Subcutaneous abdominal adipose tissue (tissue), 5 donors: ENCODE data around the gene POLG2.
"Not testable (repeated sequence)": the region's sequence is repeated elsewhere in the genome, so short reads cannot be mapped to it uniquely, and the experiment has no call there.

Experiments used
- H3K27ac ChIP-seq: one replicate; pipeline ENCODE4 v1.7.0; 2013; ENCODE audit warnings: low read depth, mild to moderate bottlenecking, inconsistent platforms, low read length, moderate library complexity
- H3K27me3 ChIP-seq, 5 donors: one replicate each; pipeline ENCODE4 v1.7.0; 2013; ENCODE audit warnings: low read length in 5 of 5, inconsistent platforms in 1 of 5; ENCODE audit not compliant: control insufficient read depth in 5 of 5, insufficient read depth in 4 of 5
- H3K36me3 ChIP-seq, 5 donors: one replicate each; pipeline ENCODE4 v1.7.0; 2013; ENCODE audit warnings: low read length in 5 of 5; ENCODE audit not compliant: control insufficient read depth in 5 of 5, insufficient read depth in 5 of 5
- H3K4me1 ChIP-seq, 5 donors: one replicate each; pipeline ENCODE4 v1.7.0; 2013; ENCODE audit warnings: low read length in 5 of 5, mild to moderate bottlenecking in 3 of 5, moderate library complexity in 1 of 5; ENCODE audit not compliant: control insufficient read depth in 5 of 5, insufficient read depth in 5 of 5
- H3K4me3 ChIP-seq, 5 donors: one replicate each; pipeline ENCODE4 v1.7.0; 2013; ENCODE audit warnings: low read length in 5 of 5, low read depth in 1 of 5
- H3K9ac ChIP-seq, 5 donors: one replicate each; pipeline ENCODE4 v1.7.0; 2013; ENCODE audit warnings: low read length in 5 of 5, mild to moderate bottlenecking in 4 of 5, moderate library complexity in 3 of 5
- H3K9me3 ChIP-seq, 5 donors: one replicate each; pipeline ENCODE4 v1.7.0; 2013; ENCODE audit warnings: low read length in 5 of 5; ENCODE audit not compliant: control insufficient read depth in 5 of 5
- donor health status: healthy.
- donor health status: healthy.
- donor health status: healthy.
- donor health status: healthy.
- donor health status: healthy.

Gene POLG2

DNA sequence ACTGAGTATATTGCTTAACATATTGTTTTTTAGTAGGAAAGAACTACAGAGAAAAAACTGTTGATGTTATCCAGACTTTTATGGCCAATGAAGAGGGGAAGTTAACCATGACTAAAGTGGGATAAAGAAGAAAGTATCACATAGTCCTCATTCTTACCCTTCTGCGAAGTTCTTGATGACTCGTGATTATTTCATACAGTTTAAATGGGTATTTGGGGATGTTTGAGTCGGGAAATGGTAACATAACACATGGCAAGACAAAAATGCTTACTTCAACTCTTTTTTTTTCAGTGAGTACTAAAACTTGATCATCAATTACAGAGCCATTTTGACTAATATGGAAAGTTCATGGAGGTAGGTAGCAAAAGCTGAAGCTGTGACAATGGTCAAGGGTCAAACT is 4.9 kb downstream of the POLG2 start:
- H3K36me3 ChIP-seq, result peaks cover 6 to 28% (median 18%) of the 10 kb centered on the region in 5 donors
- H3K4me3 ChIP-seq, result no peak overlapping the region
- H3K27me3 ChIP-seq, result no peaks in the 10 kb centered on the region
- no peak overlapping the region for H3K9ac ChIP-seq
- no peak overlapping the region for H3K27ac ChIP-seq
- H3K9me3 ChIP-seq, result no peaks in the 10 kb centered on the region
- peaks cover 5 to 23% (median 19%) of the 10 kb centered on the region in 5 donors for H3K4me1 ChIP-seq

GRCh38 chr17:64491034-64491860 is 5.6 kb downstream of the POLG2 start:
- Histone ChIP-seq H3K9me3 (no peaks in the 10 kb centered on the region), H3K27me3 (no peaks in the 10 kb centered on the region), H3K9ac (no peak overlapping the region), H3K4me3 (no peak overlapping the region), H3K36me3 (peaks cover 6 to 29% (median 18%) of the 10 kb centered on the region in 5 donors), H3K27ac (no peak overlapping the region), H3K4me1 (peaks cover 3 to 17% (median 13%) of the 10 kb centered on the region in 5 donors)

DNA sequence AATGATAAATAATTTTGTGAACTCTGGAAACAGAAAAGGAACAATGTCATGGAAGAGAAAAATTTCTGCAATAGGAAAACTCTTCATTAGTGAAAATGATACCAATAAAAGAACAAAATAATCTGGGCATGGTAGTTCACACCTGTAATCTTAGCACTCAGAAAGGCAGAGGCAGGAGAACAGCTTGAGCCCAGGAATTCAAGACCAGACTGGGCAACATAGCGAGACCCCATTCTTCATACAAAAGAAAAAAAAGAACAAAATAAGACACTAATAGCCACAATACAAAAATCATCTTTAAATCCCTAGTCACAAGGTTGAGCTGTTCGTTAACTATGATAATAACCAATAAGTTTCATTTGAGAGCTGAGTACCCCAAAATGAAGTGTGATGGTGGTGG is 8.6 kb downstream of the POLG2 start:
- no peaks in the 10 kb centered on the region for H3K27me3 ChIP-seq
- H3K36me3 ChIP-seq, result peaks cover 13 to 54% (median 25%) of the 10 kb centered on the region in 5 donors
- H3K27ac ChIP-seq, result no peak overlapping the region
- no peaks in the 10 kb centered on the region for H3K4me1 ChIP-seq
- H3K4me3 ChIP-seq, result no peak overlapping the region
- H3K9me3 ChIP-seq, result no peaks in the 10 kb centered on the region
- no peak overlapping the region for H3K9ac ChIP-seq

GRCh38 chr17:64484380-64484779 is 12.5 kb downstream of the POLG2 start:
- no peak overlapping the region for H3K27ac ChIP-seq
- no peaks in the 10 kb centered on the region for H3K27me3 ChIP-seq
- H3K36me3 ChIP-seq, result peaks cover 17 to 55% (median 25%) of the 10 kb centered on the region in 5 donors
- H3K4me1 ChIP-seq, result no peaks in the 10 kb centered on the region
- no peak overlapping the region for H3K4me3 ChIP-seq
- no peaks in the 10 kb centered on the region for H3K9me3 ChIP-seq
- H3K9ac ChIP-seq, result no peak overlapping the region

DNA sequence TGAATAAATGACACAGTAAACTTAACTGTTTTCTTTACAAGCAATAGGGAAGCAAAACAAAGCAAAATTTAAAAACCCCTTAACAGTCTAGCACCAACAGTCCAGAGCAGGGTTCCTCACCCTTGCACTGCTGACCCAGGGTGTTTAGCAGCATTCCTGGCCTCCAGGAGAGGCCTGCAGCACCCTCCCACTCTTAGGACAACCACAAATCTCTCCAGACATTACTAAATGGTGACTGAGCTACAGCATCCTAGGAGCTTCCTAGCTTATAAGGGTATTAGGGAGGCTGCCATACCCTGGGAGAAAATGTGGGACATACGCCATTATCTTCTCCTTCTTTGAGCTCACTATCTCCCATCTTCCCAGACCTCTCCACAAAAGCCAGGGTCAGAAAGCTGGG is 15.9 kb downstream of the POLG2 start:
- H3K27me3 ChIP-seq, result no peaks in the 10 kb centered on the region
- no peak overlapping the region for H3K4me3 ChIP-seq
- H3K9ac ChIP-seq, result no peak overlapping the region
- peaks cover 20 to 45% (median 22%) of the 10 kb centered on the region in 5 donors for H3K36me3 ChIP-seq
- no peaks in the 10 kb centered on the region for H3K4me1 ChIP-seq
- no peaks in the 10 kb centered on the region for H3K9me3 ChIP-seq
- H3K27ac ChIP-seq, result no peak overlapping the region

GRCh38 chr17:64477849-64478248 is 19.0 kb downstream of the POLG2 start:
- no peaks in the 10 kb centered on the region for H3K4me1 ChIP-seq
- H3K4me3 ChIP-seq, result no peak overlapping the region
- no peaks in the 10 kb centered on the region for H3K9me3 ChIP-seq
- H3K36me3 ChIP-seq, result peaks cover 9 to 20% (median 17%) of the 10 kb centered on the region in 5 donors
- no peak overlapping the region for H3K27ac ChIP-seq
- H3K9ac ChIP-seq, result no peak overlapping the region
- H3K27me3 ChIP-seq, result no peaks in the 10 kb centered on the region

GRCh38 chr17:64472564-64472963 is 24.3 kb downstream of the POLG2 start:
- Histone ChIP-seq H3K27ac (no peak overlapping the region), H3K9ac (no peak overlapping the region), H3K4me1 (no peaks in the 10 kb centered on the region), H3K36me3 (peaks cover 0 to 10% (median 4%) of the 10 kb centered on the region in 5 donors), H3K27me3 (no peaks in the 10 kb centered on the region), H3K4me3 (no peak overlapping the region), H3K9me3 (no peaks in the 10 kb centered on the region)

- H3K36me3 ChIP-seq, result peaks cover 0 to 12% (median 2%) of the 10 kb centered on the region in 5 donors
- H3K9ac ChIP-seq, result no peak overlapping the region
- H3K27me3 ChIP-seq, result no peaks in the 10 kb centered on the region
- no peaks in the 10 kb centered on the region for H3K9me3 ChIP-seq
- H3K4me3 ChIP-seq, result no peak overlapping the region
- no peaks in the 10 kb centered on the region for H3K4me1 ChIP-seq
- no peak overlapping the region for H3K27ac ChIP-seq
Observed at GRCh38 chr17:64471440-64471839, 25.4 kb downstream of the POLG2 start.

DNA sequence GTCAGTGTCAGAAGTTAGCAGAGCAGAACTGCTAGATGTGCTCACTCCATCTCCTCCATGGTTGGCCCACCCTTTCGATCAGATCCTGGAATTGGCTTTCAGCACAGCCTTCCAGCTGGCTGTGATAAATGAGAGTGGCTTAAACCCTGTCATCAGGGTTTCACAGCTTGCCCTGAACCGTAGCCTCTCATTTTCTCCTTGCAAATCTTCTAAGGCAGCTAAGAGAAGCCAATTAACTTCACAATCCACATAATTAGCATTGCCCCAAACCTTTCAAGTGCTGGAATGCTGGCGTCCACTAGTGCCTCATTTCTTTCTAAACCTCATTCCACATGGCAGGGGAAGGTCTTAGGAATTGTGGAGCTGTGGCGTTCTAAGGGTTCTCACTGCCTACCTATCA is 26.2 kb downstream of the POLG2 start:
- Histone ChIP-seq H3K4me3 (no peak overlapping the region), H3K9me3 (no peaks in the 10 kb centered on the region), H3K36me3 (peaks cover 0 to 17% (median 3%) of the 10 kb centered on the region in 5 donors), H3K4me1 (no peaks in the 10 kb centered on the region), H3K27ac (no peak overlapping the region), H3K9ac (no peak overlapping the region), H3K27me3 (no peaks in the 10 kb centered on the region)

DNA sequence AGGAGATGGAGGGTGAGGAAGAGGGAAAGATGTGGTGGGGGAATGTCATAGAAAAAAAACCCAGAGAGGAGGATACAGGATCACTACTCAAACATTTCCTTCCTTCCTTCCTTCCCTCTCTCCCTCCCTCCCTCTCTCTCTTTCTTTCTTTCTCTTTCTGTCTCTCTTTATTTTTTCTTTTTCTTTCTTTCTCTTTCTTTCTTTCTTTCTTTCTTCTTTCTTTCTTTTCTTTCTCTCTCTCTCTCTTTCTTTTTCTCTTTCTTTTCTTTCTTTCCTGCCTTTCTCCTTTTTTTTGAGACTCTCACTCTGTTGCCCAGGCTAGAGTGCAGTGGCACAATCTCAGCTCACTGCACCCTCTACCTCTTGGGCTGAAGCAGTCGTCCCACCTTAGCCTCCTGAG is 30.0 kb downstream of the POLG2 start:
- not testable (repeated sequence) for H3K27ac ChIP-seq

More for the DNA sequence above, 30.0 kb downstream of the POLG2 start:
- not testable (repeated sequence) for H3K27me3 ChIP-seq, H3K4me1 ChIP-seq, H3K9ac ChIP-seq, H3K4me3 ChIP-seq, H3K9me3 ChIP-seq
- H3K36me3 ChIP-seq, result peaks cover 0 to 17% (median 3%) of the 10 kb centered on the region in 5 donors
